ENCODE measurements around the gene ASH1L.
"Not testable (repeated sequence)": the region's sequence is repeated elsewhere in the genome, so short reads cannot be mapped to it uniquely, and the experiment has no call there.

Gene ASH1L

GRCh38 chr1:155562581-155563376, at the start of gene ASH1L:
TSS of gene ASH1L (minus strand) at chr1:155562803. CDS start at chr1:155521519, 41,284 bp downstream.
- peaks cover 20% of the 10 kb centered on the region for H3K4me1 ChIP-seq (ENCODE audit: insufficient read depth, low read length)
- peaks cover 16% of the 10 kb centered on the region for H3K36me3 ChIP-seq (ENCODE audit: insufficient read depth, low read length)
- H3K4me3 ChIP-seq (ENCODE audit: low read length), result peak within 1 kb of the TSS; percentile 80
- H3K9me3 ChIP-seq (ENCODE audit: low read length), result peaks cover 2% of the 10 kb centered on the region
- H2AFZ ChIP-seq (ENCODE audit: low read depth, low read length), result peak within 1 kb of the TSS; percentile 61
- no peaks in the 10 kb centered on the region for H3K27me3 ChIP-seq (ENCODE audit: insufficient read depth, low read length)

GRCh38 chr1:155610257-155610647, 47.6 kb upstream of the ASH1L start:
- not testable (repeated sequence) for H2AFZ ChIP-seq (ENCODE audit: low read depth, low read length); H3K4me1 ChIP-seq (ENCODE audit: insufficient read depth, low read length); H3K27me3 ChIP-seq (ENCODE audit: insufficient read depth, low read length); H3K9me3 ChIP-seq (ENCODE audit: low read length)
- Histone ChIP-seq H3K36me3 (ENCODE audit: insufficient read depth, low read length) (peaks cover 16% of the 10 kb centered on the region), H3K4me3 (ENCODE audit: low read length) (peak overlapping the region; percentile 55)

- H2AFZ ChIP-seq (ENCODE audit: low read depth, low read length), result peak within 1 kb of the TSS; percentile 49
- no peaks in the 10 kb centered on the region for H3K9me3 ChIP-seq (ENCODE audit: low read length)
- no peaks in the 10 kb centered on the region for H3K4me1 ChIP-seq (ENCODE audit: insufficient read depth, low read length)
- H3K27me3 ChIP-seq (ENCODE audit: insufficient read depth, low read length), result no peaks in the 10 kb centered on the region
- H3K4me3 ChIP-seq (ENCODE audit: low read length), result peak within 1 kb of the TSS; percentile 55
- H3K36me3 ChIP-seq (ENCODE audit: insufficient read depth, low read length), result peaks cover 14% of the 10 kb centered on the region
Measured at GRCh38 chr1:155609515-155610256, 47.1 kb upstream of the ASH1L start, which contains the start of gene MSTO1. TSS of gene MSTO1 (plus strand) at chr1:155610218. CDS start at chr1:155610249, 31 bp downstream.

- Histone ChIP-seq H3K9me3 (ENCODE audit: low read length) (no peaks in the 10 kb centered on the region), H3K4me1 (ENCODE audit: insufficient read depth, low read length) (no peaks in the 10 kb centered on the region), H3K27me3 (ENCODE audit: insufficient read depth, low read length) (no peaks in the 10 kb centered on the region), H3K36me3 (ENCODE audit: insufficient read depth, low read length) (peaks cover 14% of the 10 kb centered on the region), H3K4me3 (ENCODE audit: low read length) (no peak overlapping the region), H2AFZ (ENCODE audit: low read depth, low read length) (no peak overlapping the region)
Measured at GRCh38 chr1:155608888-155609225, 46.3 kb upstream of the ASH1L start.

- Histone ChIP-seq H3K4me3 (ENCODE audit: low read length) (no peak overlapping the region), H3K27me3 (ENCODE audit: insufficient read depth, low read length) (no peaks in the 10 kb centered on the region), H2AFZ (ENCODE audit: low read depth, low read length) (no peak overlapping the region), H3K4me1 (ENCODE audit: insufficient read depth, low read length) (no peaks in the 10 kb centered on the region), H3K9me3 (ENCODE audit: low read length) (no peaks in the 10 kb centered on the region), H3K36me3 (ENCODE audit: insufficient read depth, low read length) (peaks cover 8% of the 10 kb centered on the region)
Measured at GRCh38 chr1:155607708-155608107, 45.1 kb upstream of the ASH1L start.

- H3K27me3 ChIP-seq (ENCODE audit: insufficient read depth, low read length); H3K36me3 ChIP-seq (ENCODE audit: insufficient read depth, low read length); H2AFZ ChIP-seq (ENCODE audit: low read depth, low read length); H3K9me3 ChIP-seq (ENCODE audit: low read length); H3K4me3 ChIP-seq (ENCODE audit: low read length): not testable (repeated sequence)
- peaks cover 24% of the 10 kb centered on the region for H3K4me1 ChIP-seq (ENCODE audit: insufficient read depth, low read length)
Measured at GRCh38 chr1:155599828-155600572, 37.4 kb upstream of the ASH1L start.

- Histone ChIP-seq H3K4me3 (ENCODE audit: low read length) (no peak overlapping the region), H2AFZ (ENCODE audit: low read depth, low read length) (no peak overlapping the region), H3K9me3 (ENCODE audit: low read length) (no peaks in the 10 kb centered on the region), H3K4me1 (ENCODE audit: insufficient read depth, low read length) (peaks cover 24% of the 10 kb centered on the region), H3K36me3 (ENCODE audit: insufficient read depth, low read length) (no peaks in the 10 kb centered on the region), H3K27me3 (ENCODE audit: insufficient read depth, low read length) (no peaks in the 10 kb centered on the region)
Measured at GRCh38 chr1:155598842-155599331, 36.3 kb upstream of the ASH1L start.

GRCh38 chr1:155596864-155597263, 34.3 kb upstream of the ASH1L start:
- Histone ChIP-seq H3K4me1 (ENCODE audit: insufficient read depth, low read length) (peaks cover 24% of the 10 kb centered on the region), H3K4me3 (ENCODE audit: low read length) (no peak overlapping the region), H2AFZ (ENCODE audit: low read depth, low read length) (no peak overlapping the region), H3K9me3 (ENCODE audit: low read length) (no peaks in the 10 kb centered on the region), H3K36me3 (ENCODE audit: insufficient read depth, low read length) (no peaks in the 10 kb centered on the region), H3K27me3 (ENCODE audit: insufficient read depth, low read length) (no peaks in the 10 kb centered on the region)

GRCh38 chr1:155595877-155596474, 33.4 kb upstream of the ASH1L start:
- peak overlapping the region; percentile 51 for H2AFZ ChIP-seq (ENCODE audit: low read depth, low read length)
- peak overlapping the region; percentile 16 for H3K4me3 ChIP-seq (ENCODE audit: low read length)
- peaks cover 24% of the 10 kb centered on the region for H3K4me1 ChIP-seq (ENCODE audit: insufficient read depth, low read length)
- H3K36me3 ChIP-seq (ENCODE audit: insufficient read depth, low read length); H3K27me3 ChIP-seq (ENCODE audit: insufficient read depth, low read length); H3K9me3 ChIP-seq (ENCODE audit: low read length): not testable (repeated sequence)

- peaks cover 5% of the 10 kb centered on the region for H3K36me3 ChIP-seq (ENCODE audit: insufficient read depth, low read length)
- no peak overlapping the region for H3K4me3 ChIP-seq (ENCODE audit: low read length)
- no peaks in the 10 kb centered on the region for H3K9me3 ChIP-seq (ENCODE audit: low read length)
- no peaks in the 10 kb centered on the region for H3K27me3 ChIP-seq (ENCODE audit: insufficient read depth, low read length)
- peaks cover 11% of the 10 kb centered on the region for H3K4me1 ChIP-seq (ENCODE audit: insufficient read depth, low read length)
- H2AFZ ChIP-seq (ENCODE audit: low read depth, low read length), result no peak overlapping the region
Measured at GRCh38 chr1:155591770-155592169, 29.2 kb upstream of the ASH1L start.

GRCh38 chr1:155590516-155591247, 28.1 kb upstream of the ASH1L start:
- not testable (repeated sequence) for H2AFZ ChIP-seq (ENCODE audit: low read depth, low read length); H3K4me1 ChIP-seq (ENCODE audit: insufficient read depth, low read length); H3K36me3 ChIP-seq (ENCODE audit: insufficient read depth, low read length); H3K4me3 ChIP-seq (ENCODE audit: low read length); H3K9me3 ChIP-seq (ENCODE audit: low read length); H3K27me3 ChIP-seq (ENCODE audit: insufficient read depth, low read length)

GRCh38 chr1:155589282-155589681, 26.7 kb upstream of the ASH1L start:
- H3K27me3 ChIP-seq (ENCODE audit: insufficient read depth, low read length); H3K4me1 ChIP-seq (ENCODE audit: insufficient read depth, low read length); H2AFZ ChIP-seq (ENCODE audit: low read depth, low read length); H3K36me3 ChIP-seq (ENCODE audit: insufficient read depth, low read length); H3K9me3 ChIP-seq (ENCODE audit: low read length); H3K4me3 ChIP-seq (ENCODE audit: low read length): not testable (repeated sequence)
